HG03159 (cell line): ENCODE measurements around the gene RDH16.

Experiments used
- ATAC-seq: cut with Tn5 transposase; IDR thresholded peaks from one replicate; pipeline ENCODE4 v1.9.1; 2021; ENCODE audit warnings: mild to moderate bottlenecking, moderate library complexity; ENCODE audit not compliant: unreplicated experiment

Gene RDH16

GRCh38 chr12:56957229-56958052, at the start of gene RDH16:
TSS of gene RDH16 (minus strand) at chr12:56957608. CDS start at chr12:56957462, 146 bp downstream.
- no peak for ATAC-seq

- ATAC-seq: no peak
Observed at GRCh38 chr12:57006809-57007475, 49.5 kb upstream of the RDH16 start.

- ATAC-seq: peak; percentile 61
Observed at GRCh38 chr12:57005980-57006808, 48.8 kb upstream of the RDH16 start, which contains the start of gene ZBTB39. TSS of gene ZBTB39 (minus strand) at chr12:57006546. CDS start at chr12:57004917, 1,629 bp downstream.

GRCh38 chr12:57004651-57005050, 47.2 kb upstream of the RDH16 start:
- no peak for ATAC-seq

GRCh38 chr12:57003395-57003794, 46.0 kb upstream of the RDH16 start:
- ATAC-seq: no peak

GRCh38 chr12:57001448-57001906, 44.1 kb upstream of the RDH16 start:
- no peak for ATAC-seq

GRCh38 chr12:57000393-57000792, 43.0 kb upstream of the RDH16 start:
- no peak for ATAC-seq

GRCh38 chr12:56999456-56999855, 42.0 kb upstream of the RDH16 start:
- no peak for ATAC-seq

GRCh38 chr12:56998981-56999380, 41.6 kb upstream of the RDH16 start:
- peak; percentile 77 for ATAC-seq

- no peak for ATAC-seq
Observed at GRCh38 chr12:56998316-56998715, 40.9 kb upstream of the RDH16 start.

- ATAC-seq: no peak
Observed at GRCh38 chr12:56996793-56997545, 39.6 kb upstream of the RDH16 start.

GRCh38 chr12:56995930-56996496, 38.6 kb upstream of the RDH16 start:
- ATAC-seq: no peak

- no peak for ATAC-seq
Observed at GRCh38 chr12:56995201-56995929, 38.0 kb upstream of the RDH16 start.

GRCh38 chr12:56994231-56994746, 36.9 kb upstream of the RDH16 start:
- ATAC-seq: no peak

- no peak for ATAC-seq
Observed at GRCh38 chr12:56993346-56993745, 35.9 kb upstream of the RDH16 start.

- ATAC-seq: no peak
Observed at GRCh38 chr12:56991319-56992246, 34.2 kb upstream of the RDH16 start.

- ATAC-seq: no peak
Observed at GRCh38 chr12:56990648-56991318, 33.4 kb upstream of the RDH16 start.
